Measurements from ENCODE around the gene IGFBP2.
A peak's percentile ranks its signal among the peaks of the same experiment; 100 is the strongest.

Gene IGFBP2

DNA sequence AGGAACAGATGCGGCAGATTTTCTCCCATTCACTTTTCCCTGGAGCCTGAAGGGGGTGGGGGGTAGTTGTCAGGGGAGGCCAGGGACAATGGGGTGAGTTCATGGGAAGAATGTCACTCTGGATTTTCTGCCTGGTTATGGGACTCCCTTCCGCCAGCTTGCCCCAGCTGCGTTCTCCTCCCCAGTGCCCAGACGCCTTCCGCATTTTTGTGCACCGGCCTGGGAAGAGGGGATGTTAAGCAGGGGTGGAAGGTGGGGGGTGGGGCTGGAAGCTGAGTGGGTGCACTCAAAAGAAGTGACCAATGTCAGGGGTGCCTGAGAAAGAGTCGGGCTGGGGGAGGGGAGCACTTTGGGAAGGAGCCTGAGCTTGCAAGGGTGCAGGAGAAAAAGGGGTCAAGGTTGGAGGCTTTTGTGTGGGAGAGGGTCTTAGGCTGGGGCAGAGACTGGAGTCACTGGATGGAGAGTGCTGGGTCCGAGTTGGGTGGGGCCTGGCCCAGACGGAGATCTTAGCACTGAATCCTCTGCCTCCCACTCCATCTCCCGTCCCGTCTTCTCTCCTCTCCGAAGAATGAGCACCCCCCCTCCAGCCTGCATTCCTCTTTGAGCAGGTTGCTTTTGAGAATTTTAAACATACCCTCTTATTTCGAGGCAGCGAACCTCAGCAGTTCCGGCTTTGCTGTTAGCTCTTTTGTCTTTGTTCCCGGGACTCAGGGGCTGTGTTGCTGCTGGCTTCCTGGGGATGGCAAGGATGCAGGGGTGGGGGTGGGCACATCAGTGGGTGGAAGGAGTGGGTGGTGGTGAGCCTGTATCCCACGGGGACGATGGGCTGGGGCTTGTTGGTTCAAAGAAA is 2.7 kb downstream of the IGFBP2 start:
- TF ChIP-seq Cebpa-rat (IDR thresholded peaks at IDR 0.05) = no peak
- Histone ChIP-seq H3K27me3 (peaks cover 60% of the 10 kb centered on the region), H3K27ac (no peak overlapping the region), H3K4me3 (peak overlapping the region; percentile 83), H3K36me3 (peaks cover 24% of the 10 kb centered on the region; the same call in 1 of the 2 replicates), H3K9me3 (no peaks in the 10 kb centered on the region), H3K4me2 (peak overlapping the region; percentile 95), H3K9ac (peak overlapping the region; percentile 78), H4K20me1 (peaks cover 68% of the 10 kb centered on the region), H3K4me1 (peaks cover 56% of the 10 kb centered on the region)

DNA sequence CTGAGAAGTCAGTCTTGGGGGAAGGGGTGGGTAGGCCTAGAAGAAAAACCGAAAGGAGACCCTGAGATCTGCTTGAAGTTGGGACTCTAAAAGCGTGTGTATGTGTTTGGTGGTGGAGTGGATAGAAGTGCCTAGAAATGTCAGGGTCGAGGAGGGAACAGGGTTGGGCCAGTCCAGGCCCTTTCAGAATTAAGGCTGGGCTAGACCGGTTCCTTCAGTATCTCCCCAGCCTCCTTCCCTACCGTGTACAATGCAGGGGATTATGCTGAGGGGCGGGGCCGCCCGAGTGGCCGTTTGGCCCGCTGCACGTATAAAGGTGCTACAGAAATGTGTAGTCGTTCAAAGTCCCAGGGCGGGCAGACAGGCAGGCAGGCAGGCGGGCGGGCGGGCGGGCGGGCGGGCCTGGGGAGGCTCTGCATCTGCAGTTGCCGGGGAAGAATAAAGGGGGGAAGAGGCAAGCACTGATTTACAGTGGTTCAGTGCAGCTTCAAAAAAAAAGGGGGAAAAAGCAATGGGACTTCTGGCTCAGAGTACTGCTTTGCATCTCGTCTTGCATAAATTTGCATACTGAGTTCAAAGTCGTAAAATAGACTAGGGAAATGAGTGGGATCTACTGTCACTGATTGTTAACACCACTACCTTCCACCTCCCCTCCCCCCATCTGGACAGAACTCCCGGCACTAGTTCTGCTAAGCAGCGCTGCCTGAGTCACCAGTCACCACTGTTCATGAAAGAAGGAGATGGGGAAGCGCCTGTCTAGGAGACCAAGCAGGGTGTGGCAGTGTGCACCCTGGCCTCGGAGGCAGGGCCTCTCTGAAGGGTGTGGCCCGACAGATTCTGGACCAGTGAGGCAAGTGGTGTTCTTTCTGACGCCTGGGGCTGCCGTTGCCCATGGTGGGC is 3.6 kb downstream of the IGFBP2 start:
- Histone ChIP-seq H3K27me3 (peaks cover 60% of the 10 kb centered on the region), H3K27ac (no peak overlapping the region), H3K36me3 (peaks cover 28% of the 10 kb centered on the region; the same call in 1 of the 2 replicates), H3K9me3 (no peaks in the 10 kb centered on the region), H3K4me2 (peak overlapping the region; percentile 95), H4K20me1 (peaks cover 72% of the 10 kb centered on the region), H3K4me1 (peaks cover 56% of the 10 kb centered on the region), H3K4me3 (peak overlapping the region; percentile 83), H3K9ac (peak overlapping the region; percentile 54)
- TF ChIP-seq Cebpa-rat (IDR thresholded peaks at IDR 0.05) = no peak

DNA sequence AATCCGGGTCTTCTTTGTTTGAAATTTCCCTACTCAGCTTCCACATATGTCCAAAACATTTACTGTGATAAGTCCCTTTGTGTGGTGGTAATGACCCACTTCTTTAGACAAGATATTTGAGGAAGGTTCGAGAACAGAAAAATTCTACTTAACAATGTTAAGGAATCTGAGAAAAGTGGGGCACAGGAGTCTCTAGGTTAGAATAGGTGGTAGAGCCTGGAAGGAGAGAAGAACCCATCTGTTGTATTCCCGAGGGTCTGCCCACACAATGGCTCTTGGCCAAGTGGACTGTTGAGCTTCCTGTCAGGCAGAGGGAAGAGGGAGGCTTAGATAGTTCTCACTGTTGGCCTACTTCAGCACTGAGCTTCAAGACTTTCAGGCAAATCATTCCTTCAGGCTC is 4.3 kb downstream of the IGFBP2 start:
- peak overlapping the region; percentile 95 for H3K4me2 ChIP-seq
- H3K27me3 ChIP-seq = peaks cover 54% of the 10 kb centered on the region
- peaks cover 28% of the 10 kb centered on the region; the same call in 1 of the 2 replicates for H3K36me3 ChIP-seq
- no peak for TF ChIP-seq Cebpa-rat (IDR thresholded peaks at IDR 0.05)
- no peaks in the 10 kb centered on the region for H3K9me3 ChIP-seq
- peaks cover 72% of the 10 kb centered on the region for H4K20me1 ChIP-seq
- no peak overlapping the region for H3K9ac ChIP-seq
- H3K4me1 ChIP-seq = peaks cover 53% of the 10 kb centered on the region
- H3K27ac ChIP-seq = no peak overlapping the region
- H3K4me3 ChIP-seq = peak overlapping the region; percentile 41; the same call in 1 of the 2 replicates

DNA sequence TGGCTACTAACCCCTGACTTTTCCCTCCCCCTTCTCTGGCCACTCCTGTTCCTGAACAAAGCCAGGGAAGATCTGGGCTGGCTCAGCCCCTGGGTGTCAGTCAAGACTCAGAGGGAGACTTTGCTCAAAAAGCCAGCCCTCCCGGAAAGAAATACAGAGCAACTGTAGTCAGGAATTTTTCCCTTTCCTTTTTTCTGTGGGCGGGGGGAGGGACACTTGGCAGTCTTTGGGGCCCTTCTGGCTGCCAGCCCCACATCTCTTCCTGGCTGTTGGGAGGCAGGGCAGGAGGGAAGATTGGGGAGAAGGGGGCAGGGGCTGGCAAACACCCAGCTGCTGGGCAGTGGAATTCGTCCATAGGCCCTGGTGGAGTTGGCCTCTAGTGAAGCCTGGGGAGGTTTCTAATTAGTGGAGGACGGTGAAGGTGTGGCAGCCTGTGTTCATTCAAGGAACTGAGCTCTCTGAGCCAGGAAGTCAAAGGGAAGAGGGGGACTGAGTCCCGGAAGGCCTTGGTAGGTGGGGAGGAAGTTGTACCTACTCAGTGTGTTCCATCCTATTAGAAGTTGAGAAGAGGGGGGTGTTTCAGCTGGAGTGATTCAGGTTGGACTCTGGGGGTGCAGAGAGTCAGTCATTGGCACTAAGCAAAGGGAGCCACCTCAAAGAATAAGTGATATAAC is 10.9 kb downstream of the IGFBP2 start:
- no peak for TF ChIP-seq Cebpa-rat (IDR thresholded peaks at IDR 0.05)
- Histone ChIP-seq H4K20me1 (peaks cover 43% of the 10 kb centered on the region; the same call in 1 of the 2 replicates), H3K4me1 (peaks cover 33% of the 10 kb centered on the region), H3K9me3 (no peaks in the 10 kb centered on the region), H3K27ac (0 out of 2 replicates have a peak overlapping the region, but pooled peaks have one; percentile 24), H3K4me2 (peak overlapping the region; percentile 75), H3K9ac (no peak overlapping the region), H3K27me3 (no peaks in the 10 kb centered on the region), H3K4me3 (no peak overlapping the region), H3K36me3 (peaks cover 44% of the 10 kb centered on the region; the same call in 1 of the 2 replicates)

DNA sequence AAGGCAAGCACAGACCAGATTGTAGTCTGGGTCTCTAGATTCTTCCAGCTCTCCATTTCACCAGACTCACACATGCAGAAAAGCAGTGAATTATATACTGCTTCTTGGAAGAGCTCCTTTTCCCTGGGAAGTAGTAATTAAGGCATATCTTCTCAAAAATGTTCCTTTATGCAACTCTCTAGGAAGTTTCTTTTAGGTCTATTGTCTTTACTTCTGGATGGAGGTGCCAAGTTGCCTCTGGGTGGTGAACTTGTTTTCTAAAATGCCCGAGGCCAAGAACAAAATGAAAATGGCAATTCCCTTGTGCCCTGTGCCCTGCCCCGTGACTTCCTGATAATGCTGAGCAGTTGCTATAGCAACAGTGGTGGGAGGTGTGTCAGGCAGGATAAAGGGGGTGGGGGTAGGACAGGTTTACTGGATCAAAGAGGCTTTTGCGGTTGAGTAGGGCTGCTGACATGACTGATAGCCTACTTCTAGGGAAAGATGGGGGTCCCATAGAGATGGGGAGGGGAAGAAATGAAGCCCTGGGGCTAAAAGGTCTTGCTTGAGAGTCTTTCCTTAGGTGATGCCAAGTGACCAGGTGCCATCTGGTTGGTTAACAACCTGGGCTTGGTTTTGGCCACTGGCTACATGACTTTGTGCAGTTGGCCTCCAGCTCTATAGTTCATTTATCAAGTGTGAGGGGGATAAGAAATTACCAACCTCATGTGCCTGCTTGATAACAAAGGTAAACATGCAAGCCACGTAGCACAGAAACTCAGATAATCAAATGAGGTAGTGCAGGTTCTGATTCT is 11.8 kb downstream of the IGFBP2 start:
- Histone ChIP-seq H3K9ac (no peak overlapping the region), H3K4me1 (peaks cover 41% of the 10 kb centered on the region), H3K36me3 (peaks cover 39% of the 10 kb centered on the region; the same call in 1 of the 2 replicates), H3K4me2 (peak overlapping the region; percentile 75), H4K20me1 (peaks cover 42% of the 10 kb centered on the region; the same call in 1 of the 2 replicates), H3K4me3 (no peak overlapping the region), H3K27me3 (no peaks in the 10 kb centered on the region), H3K9me3 (no peaks in the 10 kb centered on the region), H3K27ac (no peak overlapping the region)
- no peak for TF ChIP-seq Cebpa-rat (IDR thresholded peaks at IDR 0.05)

DNA sequence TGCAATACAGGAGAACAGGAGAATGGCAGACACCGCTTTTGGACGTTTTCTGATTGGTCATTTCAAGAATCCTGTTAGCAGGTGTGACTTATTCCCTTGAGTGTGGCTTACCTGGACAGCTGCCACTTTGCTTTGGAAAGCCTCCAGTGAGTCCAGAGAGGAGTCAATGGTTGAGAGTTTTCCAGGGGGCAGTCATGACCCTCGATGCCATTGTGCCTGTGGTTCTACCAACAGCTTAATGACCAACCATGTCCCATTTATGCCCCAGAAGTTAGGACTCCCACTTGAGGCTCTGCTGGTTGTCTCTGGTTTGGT is 12.4 kb downstream of the IGFBP2 start:
- TF ChIP-seq Cebpa-rat (IDR thresholded peaks at IDR 0.05) = no peak
- no peak overlapping the region for H3K27ac ChIP-seq
- no peak overlapping the region for H3K9ac ChIP-seq
- H3K9me3 ChIP-seq = no peaks in the 10 kb centered on the region
- H3K4me2 ChIP-seq = no peak overlapping the region; the same call in 1 of the 2 replicates
- H3K4me1 ChIP-seq = peaks cover 46% of the 10 kb centered on the region
- peaks cover 42% of the 10 kb centered on the region; the same call in 1 of the 2 replicates for H4K20me1 ChIP-seq
- H3K27me3 ChIP-seq = no peaks in the 10 kb centered on the region
- H3K36me3 ChIP-seq = peaks cover 37% of the 10 kb centered on the region; the same call in 1 of the 2 replicates
- H3K4me3 ChIP-seq = no peak overlapping the region

DNA sequence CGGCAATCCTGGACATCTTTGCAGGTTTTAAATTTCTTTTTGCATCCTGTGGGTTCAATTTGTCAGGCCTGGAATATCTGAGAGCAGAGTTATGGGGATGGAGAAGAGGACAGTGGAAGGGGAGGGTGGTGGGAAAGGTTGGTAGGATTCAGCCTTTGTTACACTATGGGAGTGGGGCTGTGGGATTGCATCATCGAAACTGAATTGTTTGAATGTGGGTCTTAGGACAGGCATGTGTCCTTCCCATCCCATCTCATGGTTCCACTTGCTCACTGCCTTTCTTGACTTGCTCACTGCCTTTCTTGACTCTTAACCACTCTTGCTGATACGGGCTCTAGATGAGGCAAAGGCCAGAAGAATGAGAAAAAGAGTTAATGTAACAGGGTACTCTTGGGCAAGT is 12.9 kb downstream of the IGFBP2 start:
- H3K36me3 ChIP-seq = peaks cover 31% of the 10 kb centered on the region; the same call in 1 of the 2 replicates
- no peak overlapping the region for H3K27ac ChIP-seq
- TF ChIP-seq Cebpa-rat (IDR thresholded peaks at IDR 0.05) = peak; percentile 65; the same call in 1 of the 2 replicates
- H3K9me3 ChIP-seq = no peaks in the 10 kb centered on the region
- H3K9ac ChIP-seq = no peak overlapping the region
- H3K4me2 ChIP-seq = no peak overlapping the region
- peaks cover 47% of the 10 kb centered on the region for H3K4me1 ChIP-seq
- no peak overlapping the region for H3K4me3 ChIP-seq
- H4K20me1 ChIP-seq = peaks cover 42% of the 10 kb centered on the region; the same call in 1 of the 2 replicates
- H3K27me3 ChIP-seq = no peaks in the 10 kb centered on the region

DNA sequence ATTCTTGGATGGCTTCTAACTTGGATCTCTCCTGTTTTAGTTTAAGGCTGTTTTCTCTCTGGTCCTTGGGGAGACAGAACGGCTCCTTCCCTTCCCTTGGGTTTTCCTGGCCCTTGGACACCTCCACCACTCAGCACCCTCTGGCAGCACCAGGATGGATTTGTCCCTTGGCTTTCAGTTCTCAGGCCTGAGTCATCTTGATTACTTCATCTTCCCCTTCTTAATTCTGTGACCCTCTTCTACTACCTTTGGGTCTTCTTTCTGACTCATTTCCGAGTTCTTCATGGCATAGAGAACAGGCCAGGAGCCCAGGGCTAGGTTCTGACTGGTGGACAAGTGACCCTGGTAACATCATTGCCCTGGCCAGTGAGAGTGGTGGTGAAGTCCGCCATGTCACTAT is 14.9 kb downstream of the IGFBP2 start:
- Histone ChIP-seq H3K27me3 (no peaks in the 10 kb centered on the region), H3K4me3 (no peak overlapping the region), H3K9me3 (no peaks in the 10 kb centered on the region), H4K20me1 (peaks cover 58% of the 10 kb centered on the region; the same call in 1 of the 2 replicates), H3K9ac (no peak overlapping the region), H3K27ac (no peak overlapping the region), H3K4me2 (no peak overlapping the region), H3K4me1 (peaks cover 40% of the 10 kb centered on the region), H3K36me3 (peaks cover 26% of the 10 kb centered on the region; the same call in 1 of the 2 replicates)
- TF ChIP-seq Cebpa-rat (IDR thresholded peaks at IDR 0.05) = no peak

All from BLaER1 (cell line).